HepG2 (cell line): Measurements from ENCODE around the gene IL16.
"Not testable (repeated sequence)": the region's sequence is repeated elsewhere in the genome, so short reads cannot be mapped to it uniquely, and the experiment has no call there.

ENCODE experiments used
- HCFC1 ChIP-seq: fragments of 150-350 bp; IDR thresholded peaks from 2 replicates; pipeline ENCODE4 v1.6.1; 2014; ENCODE audit warnings: low read depth, low read length
- IKZF4 ChIP-seq: sonication (generic); formaldehyde crosslinking; IDR thresholded peaks from 2 replicates; pipeline ENCODE4 v1.5.1; 2020; ENCODE audit warnings: borderline replicate concordance, mild to moderate bottlenecking, low read depth, missing genetic modification reagents; ENCODE audit errors: not compliant biosample characterization
- U2AF2 ChIP-seq: fragments of 200-400 bp; formaldehyde crosslinking; IDR thresholded peaks from 2 replicates; pipeline ENCODE4 v1.6.1; 2017; ENCODE audit warnings: low read depth, mild to moderate bottlenecking, low read length
- ZNF207 ChIP-seq: fragments of 450-650 bp; IDR thresholded peaks from 2 replicates; pipeline ENCODE4 v1.6.1; 2016; ENCODE audit warnings: antibody characterized with exemption, borderline replicate concordance

- TF ChIP-seq U2AF2, HCFC1, ZNF207, IKZF4: not testable (repeated sequence)
Measured at GRCh38 chr15:81331141-81331540, 134.5 kb downstream of the IL16 start.
